Raji (cell line): ENCODE data around the gene CRYBA1.

ENCODE experiments used
- POLR2A ChIP-seq: IDR thresholded peaks from 2 replicates; pipeline ENCODE4 v1.6.1; 2011; ENCODE audit warnings: low read depth, low read length, control low read depth; ENCODE audit not compliant: insufficient read depth

CRYBA1 gene, protein sequence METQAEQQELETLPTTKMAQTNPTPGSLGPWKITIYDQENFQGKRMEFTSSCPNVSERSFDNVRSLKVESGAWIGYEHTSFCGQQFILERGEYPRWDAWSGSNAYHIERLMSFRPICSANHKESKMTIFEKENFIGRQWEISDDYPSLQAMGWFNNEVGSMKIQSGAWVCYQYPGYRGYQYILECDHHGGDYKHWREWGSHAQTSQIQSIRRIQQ

DNA sequence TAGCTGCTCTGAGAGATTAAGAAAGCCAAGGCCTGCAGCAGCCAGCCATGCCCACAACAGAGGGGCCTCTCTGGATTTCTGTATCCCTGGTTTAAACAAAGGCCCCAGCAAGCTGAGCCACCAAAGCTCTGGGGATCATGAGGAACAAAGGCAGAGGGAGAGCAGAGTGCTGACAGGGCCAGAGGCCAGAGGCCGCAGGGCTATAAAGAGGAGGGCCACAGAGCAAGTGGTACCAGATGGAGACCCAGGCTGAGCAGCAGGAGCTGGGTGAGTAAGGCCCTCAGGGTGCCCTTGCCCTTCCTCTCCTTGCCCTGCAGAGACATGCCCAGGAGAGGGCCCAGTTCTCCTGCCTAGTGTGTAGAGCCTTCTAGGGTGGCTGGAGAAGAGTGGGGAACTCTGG lies at the start of gene CRYBA1:
CRYBA1 (plus strand) TSS at position 232 of the 400 bp plus-strand sequence; CDS start at position 237, 5 bp downstream.
- no peak for TF ChIP-seq POLR2A

DNA sequence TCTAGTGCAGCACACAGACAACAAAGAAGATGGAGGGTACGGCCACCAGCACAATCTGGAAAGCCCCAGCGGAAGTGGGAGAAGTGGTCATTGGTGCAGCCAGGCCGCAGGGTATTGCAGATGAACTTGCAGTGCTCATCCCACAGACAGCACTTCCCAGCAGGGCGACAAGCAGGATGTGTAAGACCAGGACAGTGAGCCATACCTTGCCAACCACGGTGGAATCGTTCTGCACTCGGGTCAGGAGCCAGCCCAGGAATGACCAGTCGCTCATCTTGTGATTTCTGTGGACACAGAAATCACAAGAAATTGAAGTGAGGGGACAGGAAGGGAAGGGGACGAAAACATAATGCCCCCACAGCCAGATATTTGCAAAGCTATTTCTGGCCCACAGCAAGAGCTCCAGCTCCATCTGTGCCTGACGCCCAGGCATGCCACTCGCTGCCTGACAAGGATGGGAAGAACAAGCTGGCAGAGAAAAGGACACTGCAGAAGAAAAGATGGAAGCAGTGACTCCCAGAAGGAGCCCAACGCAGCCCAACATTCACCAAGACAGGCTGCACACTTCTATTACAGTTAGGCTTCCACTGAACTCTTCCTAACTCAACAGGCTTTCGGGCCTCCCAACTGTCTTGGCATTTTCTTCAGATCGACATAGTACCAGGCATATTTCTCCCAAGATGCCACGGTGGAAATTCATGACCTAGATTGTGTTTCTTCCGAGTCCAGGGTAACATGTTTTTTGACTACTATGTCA lies 49.0 kb upstream of the CRYBA1 start:
- no peak for TF ChIP-seq POLR2A

DNA sequence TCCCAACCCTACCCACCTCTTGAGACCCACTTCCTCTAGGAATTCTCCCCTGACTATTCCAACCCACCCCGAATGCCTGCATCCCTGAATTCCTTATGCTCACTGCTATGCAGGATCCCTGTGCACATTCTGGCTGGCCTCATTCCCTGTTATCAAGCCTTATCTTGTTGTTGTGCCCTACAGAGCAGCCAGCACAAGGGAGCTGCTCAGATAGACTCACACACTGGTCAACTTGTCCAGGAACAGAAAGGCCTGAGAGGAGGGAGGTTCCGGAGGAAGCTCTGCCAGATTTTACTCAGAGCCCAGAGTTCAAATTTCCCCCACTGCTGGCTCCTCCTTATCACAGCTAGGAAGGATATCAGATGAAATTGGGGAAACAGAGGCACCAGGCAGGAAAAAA lies 41.6 kb upstream of the CRYBA1 start:
- no peak for TF ChIP-seq POLR2A

DNA sequence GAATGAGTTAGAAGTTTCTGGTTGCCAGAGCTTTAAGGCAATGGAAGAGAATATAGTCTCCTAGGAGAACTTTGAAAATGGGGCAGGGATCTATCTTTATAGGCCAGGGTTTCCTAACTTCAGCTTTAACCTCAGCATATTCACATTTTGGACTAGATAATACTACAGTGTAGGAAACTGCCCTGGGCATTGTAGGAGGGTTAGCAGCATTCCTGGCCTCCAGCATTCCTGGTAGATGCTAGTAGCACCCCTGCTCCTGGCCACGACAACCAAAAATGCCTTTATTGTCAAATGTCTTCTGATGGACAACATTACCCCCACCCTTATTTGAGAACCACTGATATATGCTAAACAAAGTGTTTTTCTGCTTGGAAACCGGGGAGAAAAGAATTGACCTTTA lies 38.7 kb upstream of the CRYBA1 start:
- TF ChIP-seq POLR2A: no peak

DNA sequence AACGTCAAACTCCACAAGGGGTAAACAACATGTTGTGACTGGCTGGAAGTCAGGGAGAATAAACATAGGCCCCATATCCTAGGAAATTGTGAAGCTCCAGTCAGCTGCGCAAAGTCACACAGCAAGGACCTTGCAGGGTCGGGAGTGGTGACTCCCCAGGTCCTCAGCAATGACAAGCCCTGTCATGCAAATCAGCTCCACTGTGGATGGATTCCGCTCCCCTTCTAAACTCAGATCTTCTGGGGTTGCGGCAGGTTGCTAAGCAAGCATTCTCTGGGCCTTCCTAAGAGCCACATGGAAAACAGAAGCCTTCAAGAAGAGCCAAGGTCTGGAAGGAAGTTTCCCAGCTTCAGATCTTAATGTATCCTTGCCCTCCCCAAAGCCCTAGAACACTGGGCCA lies 37.6 kb upstream of the CRYBA1 start:
- no peak for TF ChIP-seq POLR2A

DNA sequence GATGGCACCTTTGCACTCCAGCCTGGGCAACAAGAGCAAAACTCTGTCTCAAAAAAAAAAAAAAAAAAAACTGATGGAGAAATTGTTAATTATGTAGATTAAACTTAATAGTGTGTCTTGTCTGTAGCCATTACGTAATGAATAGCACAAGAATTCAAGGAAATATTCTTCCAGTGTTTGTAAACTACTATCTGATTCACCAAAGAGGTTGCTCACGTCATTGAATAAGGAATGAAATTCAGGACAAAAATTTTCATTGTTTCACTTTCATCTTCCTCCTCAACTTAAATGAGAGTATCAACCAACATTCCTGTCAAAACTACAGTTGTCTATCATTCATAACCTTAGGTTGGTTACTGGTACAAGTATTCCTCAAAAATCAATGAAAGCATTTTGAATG lies 35.8 kb upstream of the CRYBA1 start:
- TF ChIP-seq POLR2A: no peak

DNA sequence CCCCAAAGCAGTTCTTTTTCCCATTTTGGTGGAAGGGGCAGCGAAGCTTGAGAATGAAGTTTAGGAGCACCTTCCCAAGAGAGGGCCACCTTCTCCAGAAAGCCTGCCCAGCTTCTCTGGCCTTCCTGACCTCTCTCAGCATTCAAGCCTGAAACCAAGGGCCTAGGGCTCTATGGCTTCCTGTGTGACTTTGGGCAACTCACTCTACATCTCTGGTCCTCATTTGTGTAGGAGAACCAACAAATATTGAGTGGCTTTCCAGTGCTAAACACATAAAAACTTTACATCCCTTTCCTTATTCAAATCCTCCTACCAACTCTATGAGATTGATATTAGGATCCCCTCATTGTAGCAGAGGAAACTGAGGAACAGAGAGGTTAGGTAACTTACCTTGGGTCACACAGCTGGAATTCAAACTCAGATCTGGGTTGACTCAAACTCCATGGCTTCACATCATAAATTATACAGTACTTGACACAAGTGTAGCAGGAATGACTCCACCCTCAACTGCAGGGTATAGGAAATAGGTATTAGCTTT lies 34.5 kb upstream of the CRYBA1 start:
- no peak for TF ChIP-seq POLR2A

DNA sequence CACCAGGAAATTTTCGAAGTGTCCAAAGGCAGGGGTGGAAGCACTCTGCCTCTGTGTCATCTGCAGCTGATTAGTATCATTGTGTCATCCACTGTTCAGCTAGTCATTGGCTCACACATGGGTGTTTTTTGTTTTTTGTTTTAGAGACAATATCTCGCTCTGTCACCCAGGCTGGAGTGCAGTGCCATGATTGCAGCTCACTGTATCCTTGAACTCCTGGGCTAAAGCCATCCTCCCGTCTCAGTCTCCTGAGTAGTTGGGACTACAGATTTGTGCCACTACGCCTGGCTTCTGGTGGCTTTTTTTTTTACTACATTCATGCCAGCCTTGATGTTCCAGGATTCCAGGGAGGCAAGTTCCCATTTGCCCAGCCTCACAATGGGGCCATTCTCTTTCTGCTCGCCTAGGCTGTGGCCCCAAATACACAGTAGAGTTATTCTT lies 34.0 kb upstream of the CRYBA1 start:
- no peak for TF ChIP-seq POLR2A

DNA sequence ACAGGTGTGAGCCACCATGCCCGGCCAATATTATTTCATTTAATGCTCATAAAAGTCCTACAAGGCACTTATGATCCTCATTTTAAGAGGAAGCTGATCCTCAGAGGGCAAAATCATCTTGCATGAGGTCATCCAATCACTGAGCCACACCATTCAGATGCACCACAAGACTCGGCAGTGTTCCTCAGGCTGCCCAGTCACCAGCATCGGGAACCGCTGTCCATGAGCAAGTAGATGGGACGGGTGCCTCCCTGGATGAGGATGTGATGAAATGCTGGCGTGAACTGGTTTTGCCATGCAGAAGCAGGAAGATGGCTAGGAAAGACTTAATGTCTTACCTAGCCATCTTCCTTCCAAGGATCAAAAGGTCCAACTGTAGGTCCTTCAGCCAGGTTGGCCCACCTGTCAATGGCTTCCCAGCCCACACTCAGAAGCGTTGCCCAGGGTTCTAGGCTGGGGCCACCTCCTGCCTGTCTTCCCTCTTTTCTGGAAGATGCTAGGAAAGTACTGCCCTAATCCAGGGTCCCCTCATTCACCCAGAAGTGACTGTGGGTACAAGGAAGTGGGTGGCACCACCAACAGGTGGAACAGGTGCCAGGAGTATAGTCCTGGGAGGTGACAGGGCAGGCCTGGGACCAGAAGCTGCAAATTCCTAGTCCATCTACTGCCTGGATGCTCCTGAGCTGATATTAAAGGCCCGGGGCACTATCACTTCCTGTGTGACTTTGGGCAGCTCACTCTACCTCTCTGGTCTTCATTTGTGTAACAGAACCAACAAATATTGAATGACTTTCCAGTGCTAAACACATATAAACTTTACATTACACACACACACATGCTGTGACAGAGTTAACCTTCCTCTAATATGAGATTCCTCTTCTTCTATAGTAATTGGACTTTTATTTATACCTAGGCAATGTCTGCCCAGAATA lies 32.2 kb upstream of the CRYBA1 start:
- TF ChIP-seq POLR2A: no peak

DNA sequence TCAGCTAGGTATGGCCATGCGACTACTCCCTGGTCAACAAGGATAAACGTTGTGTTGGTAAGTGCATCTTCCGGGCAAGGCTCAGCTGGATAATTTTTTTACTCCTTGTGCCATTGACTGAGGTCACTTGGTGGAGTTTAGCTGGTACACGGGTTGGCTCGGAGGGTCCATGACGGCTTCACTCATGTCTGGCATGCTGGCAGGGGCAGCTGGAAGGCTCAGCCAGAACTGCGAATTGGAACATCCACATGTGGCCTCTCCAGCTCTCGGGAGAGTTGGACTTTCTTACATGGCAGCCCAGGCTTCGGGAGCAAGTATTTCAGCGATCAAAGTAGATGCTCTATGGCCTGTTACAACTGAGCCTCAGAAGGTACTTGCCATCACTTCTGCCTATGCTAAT lies 31.5 kb upstream of the CRYBA1 start:
- TF ChIP-seq POLR2A: no peak

DNA sequence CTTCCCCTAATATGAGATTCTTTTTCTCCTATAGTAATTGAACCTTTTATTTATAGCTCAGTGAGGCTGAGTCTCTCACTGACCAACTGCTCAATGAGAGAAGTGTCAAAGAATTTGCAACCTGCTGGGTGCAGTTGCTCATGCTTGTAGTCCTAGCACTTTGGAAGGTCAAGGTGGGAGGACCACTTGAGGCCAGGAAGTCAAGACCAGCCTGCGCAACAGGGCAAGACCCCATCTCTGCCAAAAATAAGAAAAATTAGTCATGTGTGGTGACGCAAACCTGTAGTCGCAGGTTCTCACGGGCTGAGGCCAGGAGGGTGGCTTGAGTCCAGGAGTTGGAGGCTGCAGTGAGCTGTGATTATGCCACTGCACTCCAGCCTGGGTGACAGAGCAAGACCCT lies 30.9 kb upstream of the CRYBA1 start:
- no peak for TF ChIP-seq POLR2A

DNA sequence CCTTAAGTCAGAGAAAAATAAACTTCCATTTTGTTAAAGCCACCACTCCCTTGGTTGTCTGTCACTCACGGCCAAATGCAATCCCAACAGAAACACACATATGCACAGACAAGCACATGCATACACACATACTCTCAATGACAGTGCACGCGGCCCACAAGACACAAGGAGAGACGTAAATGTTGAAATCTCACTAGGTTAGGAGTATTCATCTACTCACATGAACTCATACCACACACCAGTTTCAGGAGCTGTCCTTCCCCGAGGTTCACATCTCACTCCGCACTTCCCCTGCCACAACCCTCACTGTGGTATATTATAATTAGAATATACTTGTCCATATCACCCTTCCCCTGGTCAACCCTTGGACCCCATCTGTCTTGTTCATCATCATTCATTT lies 30.5 kb upstream of the CRYBA1 start:
- no peak for TF ChIP-seq POLR2A

DNA sequence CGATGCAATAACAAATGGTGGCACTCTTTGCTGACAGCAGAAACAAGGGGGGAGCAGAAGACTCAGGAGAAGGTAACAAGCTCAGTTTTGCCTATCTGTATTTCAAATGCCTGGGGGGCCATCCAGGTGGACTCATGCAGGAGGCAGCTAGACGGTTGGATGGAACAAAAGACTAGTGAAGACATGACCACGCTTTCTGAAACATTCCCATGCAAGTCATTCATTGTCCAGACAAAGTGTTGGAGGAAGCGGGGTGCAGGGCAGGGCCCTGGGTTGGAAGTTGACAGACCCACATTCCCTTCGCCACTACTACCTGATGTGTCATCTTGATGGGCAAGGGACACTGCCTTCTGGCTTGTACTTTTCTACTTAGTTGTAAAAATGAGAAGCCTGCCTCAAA lies 29.8 kb upstream of the CRYBA1 start:
- TF ChIP-seq POLR2A: no peak

DNA sequence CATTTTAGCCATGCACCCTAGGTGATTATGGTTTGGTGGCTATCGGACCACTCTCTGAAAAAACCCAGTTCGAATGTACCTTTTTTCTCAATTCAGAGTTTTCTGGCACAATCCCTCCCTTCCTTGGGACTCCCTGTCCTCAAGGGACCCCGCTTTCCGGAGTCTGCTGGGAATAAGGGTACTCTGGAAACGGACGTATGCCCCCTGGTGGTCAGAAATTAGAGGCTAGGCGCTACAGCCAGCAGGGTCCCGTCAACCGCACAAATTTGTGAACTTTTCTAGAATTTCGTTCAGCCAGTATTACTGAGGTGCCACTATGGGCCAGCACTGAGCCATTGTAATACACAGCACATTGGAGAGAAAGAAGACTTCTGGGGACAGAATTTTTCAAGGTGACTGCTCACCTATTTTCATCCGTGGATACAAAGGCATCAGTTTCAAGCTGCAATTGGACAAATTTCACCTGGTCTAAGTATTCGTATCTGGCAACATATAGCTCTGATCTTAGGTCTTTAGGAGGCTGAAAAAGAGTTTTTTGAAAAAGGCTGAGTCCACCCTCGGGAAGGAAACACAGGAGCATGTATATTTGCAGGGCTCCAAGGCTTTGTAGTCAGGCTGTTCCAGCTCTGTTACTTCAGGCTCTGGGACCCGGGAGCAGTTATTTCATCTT lies 27.1 kb upstream of the CRYBA1 start:
- TF ChIP-seq POLR2A: no peak

DNA sequence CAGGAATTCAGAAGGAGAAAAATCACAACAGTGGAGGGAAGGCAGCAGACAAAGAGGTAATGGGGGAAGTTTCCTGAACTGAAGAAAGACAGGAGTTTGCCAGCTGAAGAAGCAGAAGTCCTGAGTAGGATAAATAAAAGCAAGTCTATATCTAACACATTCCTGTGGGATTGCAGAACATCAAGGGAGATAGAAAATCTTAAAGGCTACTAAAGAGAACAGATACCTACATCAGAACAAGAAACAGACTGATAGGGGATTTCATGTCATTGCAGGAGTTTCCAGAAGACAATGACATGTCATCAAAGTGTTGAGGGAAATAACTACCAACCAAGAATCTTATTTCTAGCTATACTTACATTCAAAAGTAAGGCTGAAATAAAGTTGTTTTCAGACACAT lies 21.3 kb upstream of the CRYBA1 start:
- TF ChIP-seq POLR2A: no peak
